T-helper 2 cell treated with Interferon-gamma antibody and Interleukin-4, amounts not matched to agents 100 ng/mL and 5 ng/mL, for 36 hours (primary cell): ENCODE results near the gene APOL4. TPM values are rescaled to one million over a fixed set of nuclear protein-coding genes. Genes with fewer than 3 reads are reported as not detected.
"Not testable (repeated sequence)": the region's sequence is repeated elsewhere in the genome, so short reads cannot be mapped to it uniquely, and the experiment has no call there.

Experiments
- intact Hi-C: fragments of 100-400 bp; cut with micrococcal nuclease; formaldehyde crosslinking; loops from one replicate; pipeline ENCODE4 v1.15.1; 2023
- total RNA-seq: library from RNA; stranded (reverse); gene quantifications from 2 replicates; pipeline ENCODE4 v1.2.3, GENCODE V29; 2022

The APOL4 gene
- total RNA-seq, 1 donor from 2014 or later, result 1.8 TPM

DNA sequence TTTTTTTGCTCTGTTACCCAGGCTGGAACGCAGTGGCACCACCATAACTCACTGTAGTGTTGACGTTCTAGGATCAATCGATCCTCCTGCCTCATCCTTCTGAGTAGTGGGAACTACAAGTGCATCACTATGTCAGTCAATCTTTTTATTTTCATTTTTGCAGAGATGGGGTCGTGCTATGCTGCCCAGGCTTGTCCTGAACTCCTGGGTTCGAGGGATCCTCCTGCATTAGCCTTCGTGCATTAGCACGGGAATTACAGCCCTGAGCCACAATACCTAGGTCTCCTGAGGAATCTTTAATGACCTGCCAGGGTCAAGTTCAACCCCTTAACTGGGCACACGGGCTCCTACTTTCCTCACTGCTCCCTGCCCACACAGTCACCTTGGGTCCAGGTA, 45.5 kb downstream of the APOL4 start:
- intact Hi-C loops, result no loop called here

DNA sequence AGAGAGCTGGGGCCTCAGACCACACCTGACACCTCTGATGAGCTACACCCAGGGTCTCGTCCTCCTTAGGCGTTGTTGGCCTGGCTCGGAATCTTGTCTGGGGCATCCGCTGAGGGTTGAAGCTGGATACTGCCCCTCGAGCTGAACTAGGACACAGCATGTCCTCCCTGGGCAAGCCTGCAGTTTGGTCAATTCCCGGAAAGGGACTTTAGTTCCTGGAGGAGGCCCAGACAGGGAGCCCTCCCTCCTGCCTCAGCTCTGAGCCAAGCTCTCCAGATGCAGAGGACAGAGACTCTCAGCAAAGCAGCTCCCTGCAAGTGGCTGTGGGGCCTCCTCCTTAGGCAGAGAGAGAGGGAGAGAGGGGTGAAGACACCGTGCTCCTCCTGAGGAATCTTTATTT, 45.9 kb downstream of the APOL4 start:
- intact Hi-C loops, result no loop called here

DNA sequence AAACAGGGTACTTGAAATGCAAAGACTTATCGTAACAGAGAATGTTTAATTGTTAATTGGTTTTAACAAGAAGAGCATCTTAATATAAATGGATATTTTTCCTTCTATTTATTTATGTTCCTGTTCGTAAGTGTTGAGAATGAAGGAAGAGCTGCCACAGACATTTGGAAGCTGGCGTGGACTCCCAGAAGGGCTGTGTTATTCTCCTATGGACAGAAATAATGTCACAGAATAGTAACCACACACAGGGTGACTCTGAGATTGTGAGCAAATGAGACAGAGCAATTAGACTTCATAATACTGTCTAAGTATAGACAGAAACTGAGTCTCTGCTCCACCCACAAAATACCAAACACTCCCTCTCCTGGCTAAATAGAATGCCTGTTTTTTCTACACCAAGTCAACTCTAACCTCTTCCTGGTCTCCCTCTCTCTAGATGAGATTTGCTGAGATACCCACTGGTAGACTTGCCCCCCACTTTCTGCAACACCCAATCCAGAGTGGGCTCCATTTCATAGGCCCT, 47.1 kb downstream of the APOL4 start:
- intact Hi-C loops, result no loop called here

DNA sequence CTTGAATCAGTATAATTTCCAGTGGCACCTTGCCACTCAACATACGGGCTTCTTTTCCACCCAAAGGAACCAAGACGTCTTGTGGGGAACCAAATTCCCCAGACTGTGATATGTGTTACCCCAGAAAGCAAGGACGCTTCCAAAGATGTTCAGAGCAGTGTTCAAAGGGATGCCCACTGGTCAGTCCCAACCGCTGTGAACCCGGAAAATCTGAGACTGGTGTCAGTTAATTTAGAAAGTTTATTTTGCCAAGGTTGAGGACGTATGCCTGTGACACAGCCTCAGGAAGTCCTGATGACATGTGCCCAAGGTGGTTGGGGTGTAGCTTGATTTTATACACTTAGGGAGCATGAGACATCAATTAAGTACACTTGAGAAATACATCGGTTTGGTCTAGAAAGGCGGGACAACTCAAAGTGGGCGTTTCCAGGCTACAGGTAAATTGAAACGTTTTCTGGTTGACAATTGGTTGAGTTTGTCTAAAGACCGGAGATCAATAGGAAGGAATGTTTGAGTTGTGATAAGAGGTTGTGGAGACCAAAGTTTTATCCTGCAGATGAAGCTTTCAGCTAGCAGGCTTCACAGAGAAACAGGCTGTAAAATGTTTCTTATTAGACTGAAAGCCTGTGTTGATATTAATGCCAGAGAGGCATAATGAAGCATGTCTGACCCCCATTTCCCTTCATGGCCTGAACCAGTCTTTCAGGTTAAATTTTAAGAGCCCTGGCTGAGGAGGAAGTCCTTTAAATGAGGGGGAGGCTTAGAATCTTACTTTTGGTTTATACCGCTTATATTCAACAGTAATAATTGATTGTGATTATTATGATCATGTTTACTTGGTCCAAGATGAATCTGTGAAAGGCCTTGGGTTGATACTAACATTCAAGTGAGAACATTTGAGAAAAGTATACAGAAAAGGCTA, 47.8 kb downstream of the APOL4 start:
- intact Hi-C loops, result no loop called here

DNA sequence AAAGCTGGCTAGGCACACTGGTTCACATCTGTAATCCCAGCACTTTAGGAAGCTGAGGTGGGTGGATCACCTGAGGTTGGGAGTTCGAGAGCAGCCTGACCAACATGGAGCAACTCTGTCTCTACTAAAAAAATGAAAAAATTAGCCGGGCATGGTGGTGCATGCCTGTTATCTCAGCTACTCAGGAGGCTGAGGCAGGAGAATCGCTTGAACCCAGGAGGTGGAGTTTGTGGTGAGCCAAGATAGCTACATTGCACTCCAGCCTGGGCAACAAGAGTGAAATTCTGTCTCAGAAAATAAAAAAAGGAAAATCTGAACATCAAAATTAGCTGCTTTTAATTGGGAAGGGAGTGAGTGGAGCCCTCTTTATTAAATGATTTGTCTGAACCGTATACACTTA, 48.8 kb downstream of the APOL4 start:
- intact Hi-C loops, result not testable (repeated sequence)

DNA sequence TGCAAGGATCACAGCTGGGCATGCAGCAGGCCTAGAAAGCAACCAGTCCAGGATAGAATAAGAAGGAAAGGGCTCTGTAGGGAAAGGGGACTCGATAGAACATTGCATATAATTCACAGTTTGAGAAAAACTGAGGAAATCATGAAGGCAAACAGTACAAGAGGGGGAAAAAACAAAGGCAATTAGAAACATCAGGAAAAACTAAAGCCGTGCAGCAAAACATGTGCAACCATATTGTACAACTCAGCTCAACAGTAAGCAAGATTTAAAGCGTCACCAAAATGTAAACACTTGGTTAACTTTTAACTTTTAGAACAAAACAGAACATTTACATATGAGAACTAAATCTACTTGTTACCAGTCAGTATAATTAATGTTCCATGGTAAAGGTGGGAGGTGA, 49.5 kb downstream of the APOL4 start:
- intact Hi-C loops, result no loop called here

DNA sequence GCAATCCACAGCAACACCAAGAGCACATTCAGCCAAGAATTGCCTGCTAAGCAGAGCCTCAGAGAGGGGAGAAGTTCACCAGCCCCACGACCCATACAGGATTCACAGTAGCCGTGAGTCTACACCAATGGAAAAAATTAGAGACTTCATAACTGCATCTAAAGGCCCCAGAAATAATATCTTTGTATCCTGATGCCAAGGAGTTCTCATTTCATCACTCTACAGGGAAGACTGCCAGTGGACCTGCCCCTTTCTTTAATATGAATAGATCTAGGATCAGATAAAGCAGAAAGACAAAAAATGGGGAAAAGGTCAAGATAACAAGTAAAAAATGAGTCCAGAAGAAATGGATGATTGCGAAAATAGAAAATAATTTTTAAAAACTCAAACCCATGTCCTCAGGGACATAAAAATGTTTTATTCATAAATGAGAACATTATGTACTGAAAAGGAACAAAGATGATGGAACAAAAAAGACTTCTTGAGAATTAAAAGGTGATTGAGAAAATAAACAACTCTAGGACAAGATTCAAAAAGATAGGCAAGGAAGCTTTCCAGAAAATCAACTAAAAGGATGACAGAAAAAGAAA, 50.5 kb downstream of the APOL4 start:
- intact Hi-C loops, result no loop called here

DNA sequence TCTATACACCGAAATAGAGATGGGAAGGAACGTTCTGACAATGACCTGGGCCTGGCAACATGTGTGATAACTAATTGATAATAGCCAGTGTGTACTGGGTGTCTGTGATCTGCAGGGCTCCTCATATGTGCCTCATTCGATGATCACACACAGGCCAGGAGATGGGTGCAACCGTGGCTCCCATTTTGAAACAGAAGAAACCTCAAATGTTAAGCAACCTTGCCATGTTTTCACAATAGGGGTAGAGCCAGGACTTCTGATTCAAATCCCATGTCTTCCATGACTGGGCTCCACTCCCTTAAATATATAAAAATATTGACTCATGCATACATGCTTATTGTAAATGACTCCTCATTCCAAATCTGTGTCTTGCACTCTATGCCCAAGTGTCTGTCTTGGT, 52.2 kb downstream of the APOL4 start:
- intact Hi-C loops, result no loop called here

DNA sequence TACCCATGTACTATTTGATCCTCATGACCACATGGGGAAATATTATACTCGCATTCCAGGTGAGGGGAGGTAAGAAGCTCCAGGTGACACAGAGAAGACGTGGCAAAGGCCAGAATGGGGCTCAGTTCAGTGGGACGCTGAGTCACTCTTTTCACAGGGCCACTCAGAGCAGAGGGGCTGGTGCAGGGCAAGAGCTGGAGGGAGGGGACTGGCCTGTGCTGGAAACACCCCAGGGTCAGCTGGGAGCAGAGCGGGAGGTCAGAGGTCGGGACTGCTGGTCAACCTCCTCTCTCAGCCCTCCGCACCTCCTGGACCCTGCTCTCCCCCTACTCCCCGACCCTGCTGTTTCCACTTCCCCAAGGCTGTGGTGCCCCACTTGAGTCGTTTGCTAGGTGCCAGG, 53.2 kb downstream of the APOL4 start:
- intact Hi-C loops, result no loop called here

DNA sequence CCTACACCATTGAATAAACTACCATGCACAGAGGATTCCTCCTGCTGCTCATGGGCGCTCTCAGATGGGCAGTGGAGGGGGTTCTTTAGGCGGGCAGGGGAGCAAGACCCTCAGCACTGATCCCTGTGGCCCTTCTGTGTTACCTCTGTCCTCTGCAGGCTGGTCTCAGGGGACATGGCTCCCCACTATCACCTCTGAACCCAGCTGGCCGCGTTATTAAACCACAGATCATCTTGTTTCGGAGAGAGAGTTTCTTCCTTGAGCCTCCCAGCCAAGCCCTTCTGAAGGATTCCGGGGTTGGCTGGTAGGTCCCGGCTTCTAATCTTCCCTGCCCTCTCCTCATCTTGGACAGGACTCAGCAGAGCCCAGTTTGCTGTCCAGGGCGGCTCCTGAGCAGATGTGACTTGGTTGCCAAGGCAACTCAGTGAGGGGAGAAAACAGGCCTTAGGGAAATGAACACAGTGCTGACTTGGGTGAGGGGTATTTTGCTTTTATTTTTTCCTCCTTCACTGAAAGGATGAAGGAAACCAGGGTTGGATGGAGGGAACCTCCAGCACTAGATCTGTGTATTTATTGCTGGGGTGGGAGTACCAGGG, 54.3 kb downstream of the APOL4 start:
- intact Hi-C loops, result no loop called here

DNA sequence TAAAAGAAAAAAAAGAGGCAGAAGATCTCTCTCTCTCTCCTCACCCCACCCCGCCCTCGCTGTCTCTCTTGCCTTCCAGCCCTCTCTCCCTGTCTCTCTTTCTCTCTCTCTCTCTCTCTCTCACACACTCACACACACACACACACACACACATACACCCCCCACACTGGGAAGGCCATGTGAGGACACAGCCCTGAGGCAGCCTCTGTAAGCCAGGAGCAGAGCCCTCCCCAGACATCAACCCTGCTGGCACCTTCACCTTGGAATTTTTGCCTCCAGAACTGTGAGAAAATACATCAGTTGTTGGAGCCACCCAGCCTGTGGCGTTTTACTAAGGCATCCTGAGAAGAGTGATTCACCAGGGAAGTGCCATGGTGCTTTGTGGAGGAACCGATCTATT, 55.7 kb downstream of the APOL4 start:
- intact Hi-C loops, result loop anchor here (2.0 kb wide), 1 partner anchor 35 kb away; no protein-coding TSS in a partner anchor

DNA sequence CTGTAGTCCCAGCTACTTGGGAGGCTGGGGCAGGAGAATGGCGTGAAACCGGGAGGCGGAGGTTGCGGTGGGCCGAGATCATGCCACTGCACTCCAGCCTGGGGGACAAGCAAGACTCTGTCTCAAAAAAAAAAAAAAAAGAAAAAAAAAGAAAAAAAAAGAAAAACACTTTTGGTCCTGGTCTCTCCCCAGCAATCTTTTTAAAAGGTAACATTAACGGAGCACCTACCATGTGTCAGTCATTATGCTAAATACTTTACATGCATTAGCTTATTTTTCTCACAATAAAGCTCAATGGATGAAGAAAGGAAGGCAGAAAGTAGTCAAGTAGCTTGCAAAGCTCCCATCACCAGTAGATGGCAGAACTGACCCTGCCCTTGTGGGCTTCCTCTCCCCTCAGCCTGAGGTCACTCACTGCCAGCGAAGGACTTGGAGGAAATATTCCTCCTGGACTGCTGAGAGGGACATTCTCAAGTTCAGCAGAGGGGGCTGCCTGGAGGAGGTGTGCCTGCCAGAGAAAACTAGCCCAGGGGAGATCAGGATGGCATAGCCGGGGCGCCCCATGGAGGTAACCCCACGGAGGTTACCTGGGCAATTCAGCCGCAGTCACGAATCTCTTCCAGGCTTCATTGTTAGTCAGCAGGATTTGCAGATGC, 56.6 kb downstream of the APOL4 start:
- intact Hi-C loops, result loop anchor here (2.0 kb wide), 1 partner anchor 36 kb away; no protein-coding TSS in a partner anchor

DNA sequence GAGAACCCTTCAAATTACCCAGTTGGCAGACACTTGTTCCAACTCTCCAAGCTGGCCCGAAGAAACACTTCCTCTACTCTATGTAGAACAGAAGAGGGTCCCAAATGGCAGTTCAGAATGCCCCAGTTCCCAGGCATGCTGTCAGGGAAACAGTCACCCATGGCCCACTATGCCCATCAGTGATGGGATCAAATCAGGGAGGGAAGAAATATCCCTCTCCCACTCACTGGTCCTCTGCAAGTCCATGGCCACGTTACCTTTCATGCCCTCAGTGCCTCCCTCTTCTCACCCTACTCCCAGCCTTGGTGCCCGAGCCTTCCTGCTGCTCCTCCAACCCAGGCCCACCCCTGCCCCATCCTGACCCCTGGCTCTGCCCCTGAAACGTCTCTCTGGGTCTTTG, 57.7 kb downstream of the APOL4 start:
- intact Hi-C loops, result loop anchor here (2.0 kb wide), 1 partner anchor 37 kb away; no protein-coding TSS in a partner anchor

DNA sequence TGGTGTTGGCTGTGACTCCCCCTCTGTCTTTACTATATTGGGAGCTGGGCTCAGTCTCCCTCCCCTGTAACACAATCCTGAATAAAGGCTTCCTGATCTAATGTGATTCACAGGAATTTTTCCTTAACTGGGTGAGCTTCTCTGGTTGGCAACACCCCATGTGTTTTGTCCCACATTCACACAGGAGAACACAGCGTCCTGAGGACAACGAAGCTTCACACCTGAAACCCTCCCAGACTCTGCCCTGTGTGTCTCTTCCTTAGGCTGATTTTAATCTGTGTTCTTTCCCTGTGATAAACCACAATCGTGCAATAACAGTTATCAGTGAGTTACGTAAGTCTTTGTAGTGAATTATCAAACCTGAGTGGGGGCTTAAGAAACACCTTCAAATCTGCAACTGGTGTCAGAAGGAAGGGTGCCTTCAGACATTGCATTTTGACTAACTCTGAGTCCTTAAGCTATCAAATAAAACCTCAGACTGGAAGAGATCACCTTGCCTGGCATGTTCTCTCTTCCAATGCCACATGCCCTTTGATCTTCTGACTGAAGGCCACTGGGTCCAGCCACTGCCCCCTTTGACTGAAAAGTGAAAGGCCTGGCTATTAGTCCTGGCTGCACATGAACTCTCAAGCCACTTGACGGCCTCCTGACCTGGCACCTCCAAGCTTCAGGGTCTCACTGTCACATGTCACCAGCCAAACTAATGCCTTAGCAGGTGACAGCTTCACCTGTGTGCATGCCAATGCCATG, 58.4 kb downstream of the APOL4 start:
- intact Hi-C loops, result no loop called here

DNA sequence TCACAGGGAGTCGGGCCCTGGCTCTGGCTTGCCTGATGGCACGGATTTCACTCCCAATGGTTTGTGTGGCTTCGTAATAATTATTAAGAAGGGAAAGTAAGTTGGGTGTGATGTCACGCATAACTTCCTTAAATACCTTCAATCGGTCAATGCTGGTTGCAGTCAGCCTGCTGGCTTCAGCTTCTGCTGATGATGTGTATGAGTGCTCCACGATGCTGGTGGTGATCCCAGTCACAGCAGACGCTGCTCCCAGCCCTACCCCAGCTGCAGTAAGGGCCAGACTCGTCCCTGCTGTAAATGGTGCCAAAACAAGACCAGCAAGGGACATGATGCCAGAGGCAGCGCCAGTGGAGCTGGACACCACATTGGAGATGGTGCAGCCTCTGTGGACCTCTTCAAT, 60.1 kb downstream of the APOL4 start:
- intact Hi-C loops, result no loop called here

Other genes starting within 250 kb of the APOL4 start
- gene RBFOX2, start 173.0 kb downstream of the APOL4 start, total RNA-seq, result 0.98 and 1.0 TPM in 2 replicates
- 131 and 143 TPM in 2 replicates for gene APOL3, start 41.1 kb downstream of the APOL4 start, total RNA-seq
- 87.8 and 89.9 TPM in 2 replicates for gene APOL2, start 37.7 kb upstream of the APOL4 start, total RNA-seq
- gene APOL1, start 51.3 kb upstream of the APOL4 start, total RNA-seq, result 56.8 and 62.5 TPM in 2 replicates
- 918 and 932 TPM in 2 replicates for gene MYH9, start 186.2 kb upstream of the APOL4 start, total RNA-seq